Measurements from ENCODE around the gene TMEM250.

The TMEM250 gene

DNA sequence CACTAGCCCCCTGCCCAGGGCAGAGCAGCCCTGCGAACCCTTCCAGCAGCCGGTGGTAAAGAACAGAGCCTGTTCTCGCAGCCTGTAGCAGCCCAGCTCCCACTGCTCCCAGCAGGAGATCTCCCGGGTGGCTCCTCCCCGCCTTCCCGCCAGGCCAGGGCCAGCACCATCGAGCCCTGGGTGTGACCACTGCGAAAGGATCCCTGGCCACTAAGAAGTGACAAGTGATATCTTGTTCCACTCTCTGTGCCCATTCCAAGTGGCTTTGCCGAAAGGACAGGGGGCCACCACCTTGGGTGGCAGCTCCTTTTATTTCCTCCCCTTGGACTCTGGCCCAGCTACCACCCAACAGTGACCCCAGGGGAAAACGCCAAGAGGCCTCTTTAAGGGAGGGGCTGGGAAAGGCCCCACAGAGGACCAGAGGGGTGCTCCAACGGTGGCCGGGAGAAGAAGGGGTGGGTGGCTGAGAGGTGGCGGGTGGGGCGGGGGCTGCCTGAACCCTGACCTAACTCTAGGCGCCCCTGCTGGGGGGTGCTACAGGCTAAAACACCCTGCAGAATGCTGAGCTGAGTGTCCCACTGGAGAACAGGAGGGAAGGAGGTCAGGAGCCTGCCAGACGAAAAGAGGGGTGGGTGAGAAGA lies 25.2 kb downstream of the TMEM250 start:
- no peak for DNase-seq (ENCODE audit: low spot score)
- ChIA-PET CTCF (interaction anchor here (0.6 to 1.6 kb wide), 4 partner anchors 10 to 28 kb away, joined by 3 to 7 read pairs (median 3); no protein-coding TSS in a partner anchor), POLR2A (ENCODE audit: low non-redundant PET) (interaction anchor here (1.7 kb wide), 1 partner anchor 13 kb away, joined by 6 read pairs; no protein-coding TSS in a partner anchor)
- TF ChIP-seq, protein P1, sequence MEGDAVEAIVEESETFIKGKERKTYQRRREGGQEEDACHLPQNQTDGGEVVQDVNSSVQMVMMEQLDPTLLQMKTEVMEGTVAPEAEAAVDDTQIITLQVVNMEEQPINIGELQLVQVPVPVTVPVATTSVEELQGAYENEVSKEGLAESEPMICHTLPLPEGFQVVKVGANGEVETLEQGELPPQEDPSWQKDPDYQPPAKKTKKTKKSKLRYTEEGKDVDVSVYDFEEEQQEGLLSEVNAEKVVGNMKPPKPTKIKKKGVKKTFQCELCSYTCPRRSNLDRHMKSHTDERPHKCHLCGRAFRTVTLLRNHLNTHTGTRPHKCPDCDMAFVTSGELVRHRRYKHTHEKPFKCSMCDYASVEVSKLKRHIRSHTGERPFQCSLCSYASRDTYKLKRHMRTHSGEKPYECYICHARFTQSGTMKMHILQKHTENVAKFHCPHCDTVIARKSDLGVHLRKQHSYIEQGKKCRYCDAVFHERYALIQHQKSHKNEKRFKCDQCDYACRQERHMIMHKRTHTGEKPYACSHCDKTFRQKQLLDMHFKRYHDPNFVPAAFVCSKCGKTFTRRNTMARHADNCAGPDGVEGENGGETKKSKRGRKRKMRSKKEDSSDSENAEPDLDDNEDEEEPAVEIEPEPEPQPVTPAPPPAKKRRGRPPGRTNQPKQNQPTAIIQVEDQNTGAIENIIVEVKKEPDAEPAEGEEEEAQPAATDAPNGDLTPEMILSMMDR (conservative IDR thresholded peaks at IDR 0.05; ENCODE audit: low read depth) = no peak
- H3K27ac ChIP-seq = peak overlapping the region; percentile 87

DNA sequence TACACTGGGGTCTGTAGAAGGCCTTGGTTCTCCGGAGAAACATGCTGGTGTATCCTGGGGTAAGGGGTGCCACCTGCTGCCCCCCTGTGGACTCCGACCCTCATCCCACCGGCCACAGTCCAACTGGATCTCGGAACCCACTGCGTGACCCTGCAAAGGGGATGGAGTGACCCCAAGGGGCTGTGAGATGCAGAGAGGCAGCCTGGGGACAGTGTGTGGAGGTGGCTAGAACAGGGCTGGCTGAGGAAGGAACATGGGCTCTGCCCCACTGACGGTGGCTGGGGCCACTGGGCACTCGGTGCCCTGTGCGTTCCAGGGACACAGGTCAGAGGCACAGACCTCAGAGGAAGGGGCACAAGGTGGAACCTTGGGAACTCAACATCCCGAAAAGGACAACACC lies 25.9 kb downstream of the TMEM250 start:
- DNase-seq (ENCODE audit: low spot score) = no peak
- TF ChIP-seq, protein P1 (conservative IDR thresholded peaks at IDR 0.05; ENCODE audit: low read depth) = no peak
- CTCF ChIA-PET = interaction anchor here (0.6 kb wide), 1 partner anchor 13 kb away, joined by 3 read pairs; no protein-coding TSS in a partner anchor
- peak overlapping the region; percentile 87 for H3K27ac ChIP-seq
- POLR2A ChIA-PET (ENCODE audit: low non-redundant PET) = no interaction called here

DNA sequence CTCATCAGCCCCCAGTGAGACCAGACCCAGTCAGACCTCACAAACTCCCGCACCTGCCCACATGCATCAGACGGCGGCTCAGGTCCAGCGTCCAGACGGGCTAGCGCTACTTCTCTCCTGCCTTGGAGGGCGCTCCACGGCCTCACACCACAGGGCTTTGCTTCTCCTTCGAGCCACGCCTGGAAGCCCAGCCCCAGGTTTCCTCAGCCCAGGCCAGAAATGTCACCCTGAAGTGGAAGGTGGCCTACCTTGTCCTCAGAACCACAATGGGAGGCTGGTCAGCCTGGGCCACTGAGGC lies 26.4 kb downstream of the TMEM250 start:
- no peak for DNase-seq (ENCODE audit: low spot score)
- TF ChIP-seq, protein P1 (conservative IDR thresholded peaks at IDR 0.05; ENCODE audit: low read depth) = no peak
- CTCF ChIA-PET = no interaction called here
- H3K27ac ChIP-seq = peak overlapping the region; percentile 87
- POLR2A ChIA-PET (ENCODE audit: low non-redundant PET) = interaction anchor here (1.7 kb wide), 1 partner anchor 20 kb away, joined by 5 read pairs; no protein-coding TSS in a partner anchor

DNA sequence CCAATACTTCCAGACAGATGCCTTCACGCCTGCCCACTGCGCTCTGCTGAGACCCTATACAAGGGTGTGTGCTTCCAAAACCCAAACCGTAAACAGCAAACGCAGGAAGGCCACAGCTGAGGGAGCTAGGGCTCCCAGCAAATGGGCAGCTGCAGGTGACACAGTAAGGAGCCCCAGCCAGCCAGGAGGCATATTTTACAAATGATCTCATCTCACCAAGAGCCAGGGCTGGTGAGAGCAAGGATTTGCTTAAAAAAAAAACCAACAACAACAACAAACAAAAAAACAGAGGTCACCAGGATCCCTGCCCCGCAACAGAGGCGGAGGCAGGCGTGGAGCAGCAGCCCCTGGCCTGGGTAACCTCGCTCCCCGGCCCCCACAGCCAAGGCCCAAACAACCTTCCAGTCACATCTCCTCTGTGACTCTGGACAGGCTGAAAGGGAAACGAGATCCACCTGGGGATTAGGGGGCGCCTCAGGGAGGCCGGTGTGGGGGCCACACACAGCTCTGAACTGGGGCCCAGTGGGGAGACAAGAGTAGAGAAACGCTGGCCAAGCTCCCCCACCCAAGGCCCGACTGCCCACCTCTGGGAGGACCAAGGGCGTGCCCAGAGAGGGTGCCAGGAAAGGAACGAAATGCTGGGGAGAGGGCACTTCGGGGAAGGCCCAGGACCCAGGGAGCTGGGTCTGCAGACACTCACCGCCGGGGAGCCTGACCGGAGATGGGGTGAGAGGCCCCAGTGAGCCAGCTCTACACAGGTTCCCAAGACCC lies 26.9 kb downstream of the TMEM250 start:
- no peak for DNase-seq (ENCODE audit: low spot score)
- H3K27ac ChIP-seq = peak overlapping the region; percentile 87
- ChIA-PET CTCF (no interaction called here), POLR2A (ENCODE audit: low non-redundant PET) (interaction anchor here (1.7 kb wide), 1 partner anchor 20 kb away, joined by 5 read pairs; no protein-coding TSS in a partner anchor)
- TF ChIP-seq, protein P1 (conservative IDR thresholded peaks at IDR 0.05; ENCODE audit: low read depth) = no peak

DNA sequence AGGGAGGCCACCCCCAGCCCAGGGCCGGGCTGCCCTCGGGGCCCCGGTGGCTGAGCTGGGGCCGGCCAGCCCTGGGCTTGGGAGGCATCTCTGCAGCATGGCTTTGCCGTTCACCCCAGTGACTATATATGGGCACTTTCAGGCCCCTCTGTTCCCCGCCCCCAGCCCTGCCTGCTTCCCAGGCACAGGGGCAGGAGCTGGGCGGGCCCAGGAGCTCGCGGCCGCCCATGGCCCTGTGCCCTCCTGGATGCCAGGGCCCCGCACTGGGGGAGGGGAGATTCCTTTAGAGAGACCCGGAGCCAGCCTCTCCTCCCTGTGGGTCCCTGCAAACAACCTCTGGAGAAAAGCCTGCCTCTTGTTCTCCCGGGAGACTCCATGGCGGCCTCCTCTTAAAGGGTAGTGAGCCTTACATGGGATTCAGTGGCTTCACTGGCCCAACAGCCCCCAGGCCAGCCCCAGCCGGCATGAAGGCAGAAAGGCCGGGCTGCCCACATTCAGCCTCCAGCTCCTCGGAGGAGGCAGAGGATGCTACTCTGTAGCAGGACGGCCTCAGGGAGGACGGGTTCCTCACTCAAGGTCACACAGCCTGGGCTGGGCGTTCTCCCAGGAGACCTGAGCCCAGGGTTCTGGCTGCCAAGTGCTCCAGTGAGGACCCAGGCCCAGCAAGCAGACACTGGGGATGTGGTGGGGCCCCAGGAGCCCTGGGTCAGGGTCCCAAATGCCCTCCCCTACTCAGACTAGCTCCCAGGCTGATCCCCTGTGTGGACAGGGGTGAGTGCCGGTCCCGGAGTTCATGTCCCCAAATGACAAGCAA lies 27.7 kb downstream of the TMEM250 start:
- ChIA-PET POLR2A (ENCODE audit: low non-redundant PET) (interaction anchor here (0.6 to 1.7 kb wide), 3 partner anchors 18 to 27 kb away, joined by 3 to 5 read pairs (median 3); no protein-coding TSS in a partner anchor), CTCF (interaction anchor here (0.6 to 2.1 kb wide), 6 partner anchors 12 to 206 kb away, joined by 3 to 33 read pairs (median 6); partner anchors contain the start of gene TMEM250)
- no peak for DNase-seq (ENCODE audit: low spot score)
- peak overlapping the region; percentile 87 for H3K27ac ChIP-seq
- TF ChIP-seq, protein P1 (conservative IDR thresholded peaks at IDR 0.05; ENCODE audit: low read depth) = no peak
